Measurements from ENCODE around the gene NTM. TPM values are rescaled to one million over a fixed set of nuclear protein-coding genes. Genes with fewer than 3 reads are reported as not detected.

NTM gene
- total and polyA plus RNA-seq, 2 of the 8 experiments (the other 6 are each of a cell fraction or from before 2014, with no cell fraction given) = 13.4 to 20.0 TPM

DNA sequence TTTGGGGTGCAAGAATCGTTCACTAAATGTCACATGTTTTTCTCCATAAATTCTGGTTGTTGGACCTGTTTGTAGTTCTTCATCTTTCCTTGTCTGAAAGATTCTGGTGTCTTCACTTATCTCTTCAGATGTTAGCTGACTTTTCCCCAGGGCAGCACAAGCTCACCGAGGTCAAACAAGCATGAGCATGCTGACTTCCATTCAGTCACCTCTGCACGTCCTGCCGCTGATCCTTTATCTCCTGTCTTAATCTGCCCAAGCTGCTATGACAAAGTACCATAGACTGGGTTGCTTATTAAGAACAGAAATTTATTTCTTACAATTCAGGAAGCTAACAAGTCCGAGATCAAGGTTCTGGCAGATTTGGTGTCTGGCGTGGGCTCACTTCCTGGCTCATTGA is 800.6 kb downstream of the NTM start:
- Histone ChIP-seq H3K4me2 (ENCODE audit: insufficient read depth in 1 of 2, low read depth in 2 of 2, low read length in 2 of 2) (no peak overlapping the region), H3K36me3 (ENCODE audit: control insufficient read depth in 2 of 4, insufficient read depth in 4 of 4, low read length in 3 of 4) (no peaks in the 10 kb centered on the region), H2BK12ac (ENCODE audit: low read depth, low read length) (no peak overlapping the region), H4K8ac (ENCODE audit: extremely low read depth, insufficient read depth, low read length) (no peak overlapping the region), H2BK20ac (ENCODE audit: low read length) (no peak overlapping the region), H3K27ac (ENCODE audit: low read depth, low read length) (no peak overlapping the region), H4K5ac (ENCODE audit: insufficient read length, low read depth, low read length) (no peak overlapping the region), H2BK120ac (replicated peaks; ENCODE audit: low read depth, low read length) (no peak overlapping the region), H3K4ac (replicated peaks; ENCODE audit: insufficient read length, low read depth, low read length) (no peak overlapping the region), H3K79me2 (ENCODE audit: control insufficient read depth in 1 of 2, insufficient read depth in 2 of 2, low read length in 2 of 2) (no peaks in the 10 kb centered on the region), H2BK5ac (ENCODE audit: low read depth, low read length) (no peak overlapping the region), H3K4me3 (ENCODE audit: extremely low read depth in 1 of 4, insufficient read depth in 2 of 4, low read depth in 3 of 4, low read length in 4 of 4) (no peak overlapping the region), H2AK5ac (ENCODE audit: low read depth, low read length) (no peak overlapping the region), H2BK15ac (ENCODE audit: low read length) (no peak overlapping the region), H3K4me1 (replicated peaks in 1 of 4; ENCODE audit: control insufficient read depth in 3 of 4, insufficient read depth in 4 of 4, low read length in 3 of 4) (no peaks in the 10 kb centered on the region), H3K18ac (ENCODE audit: extremely low read depth, low read length) (no peak overlapping the region), H3K23me2 (ENCODE audit: low read depth, low read length) (no peaks in the 10 kb centered on the region), H3K56ac (replicated peaks; ENCODE audit: insufficient read length, low read depth, low read length) (no peak overlapping the region), H3K9me3 (ENCODE audit: insufficient read depth in 2 of 2, low read depth in 1 of 2, low read length in 1 of 2) (no peaks in the 10 kb centered on the region), H3K79me1 (ENCODE audit: low read depth, low read length) (no peaks in the 10 kb centered on the region), H4K20me1 (replicated peaks in 1 of 2; ENCODE audit: control insufficient read depth in 1 of 2, insufficient read depth in 2 of 2, low read length in 2 of 2) (no peaks in the 10 kb centered on the region), H4K91ac (replicated peaks; ENCODE audit: insufficient read length, low read length) (no peak overlapping the region), H3K14ac (ENCODE audit: insufficient read length) (no peak overlapping the region), H2AFZ (ENCODE audit: low read length) (no peak overlapping the region), H3K27me3 (replicated peaks in 1 of 4; ENCODE audit: control insufficient read depth in 3 of 4, extremely low read depth in 1 of 4, insufficient read depth in 3 of 4, low read length in 3 of 4) (no peaks in the 10 kb centered on the region), H3K9ac (replicated peaks in 1 of 4; ENCODE audit: extremely low read depth in 1 of 4, low read depth in 3 of 4, low read length in 3 of 4) (no peak overlapping the region), H3K23ac (ENCODE audit: insufficient read length) (no peak overlapping the region)
- POLR2A ChIA-PET (ENCODE audit: partially characterized antibody) = no interaction called here
- CTCF ChIA-PET (ENCODE audit: partially characterized antibody) = interaction anchor here (0.8 to 1.7 kb wide), 3 partner anchors 44 to 667 kb away, joined by 3 to 5 read pairs (median 5); no protein-coding TSS in a partner anchor
- no peak for DNase-seq (ENCODE audit: low read depth in 1 of 2, low spot score in 2 of 2)
- TF ChIP-seq SP2 (IDR thresholded peaks at IDR 0.05; ENCODE audit: low read length) (no peak), RXRA (IDR thresholded peaks at IDR 0.05; ENCODE audit: insufficient read depth, low read depth, low read length) (no peak)
- 84% methylated on average over 6 of the region's 6 CpGs; no CpG with 5 or more reads in 1 of the 2 experiments for WGBS, 2 experiments (ENCODE audit: extremely low coverage in 1 of 2, insufficient coverage in 1 of 2, insufficient read length in 1 of 2, insufficient replicate concordance in 2 of 2, low coverage in 1 of 2, low lambda C conversion rate in 2 of 2, missing lambda C conversion rate in 1 of 2)
- no peak for FAIRE-seq
